Activated naive CD8-positive, alpha-beta T cell treated with anti-CD3 and anti-CD28 coated beads, Interleukin-2, amount 10 ng/mL, durations not matched to agents 7 days and 5 days (primary cell): ENCODE measurements around the gene UBAC1. TPM values are rescaled to one million over a fixed set of nuclear protein-coding genes. Genes with fewer than 3 reads are reported as not detected.
"Not testable (repeated sequence)": the region's sequence is repeated elsewhere in the genome, so short reads cannot be mapped to it uniquely, and the experiment has no call there.

Source experiments
- ATAC-seq: fragments of 150-1000 bp; cut with Tn5 transposase; one replicate; pipeline ENCODE4 v1.10.0; 2021; ENCODE audit warnings: low read depth, moderate library complexity
- POLR2A ChIA-PET: fragments of 350-600 bp; sonication (Branson Sonifier 250); formaldehyde crosslinking; loops from one replicate; lab custom pipeline; 2021; ENCODE audit warnings: antibody characterized with exemption; lab: Charles Lee
- DNase-seq: peaks from one replicate; pipeline ENCODE4 v3.0.0; 2021
- H3K27ac Mint-ChIP-seq: one replicate; pipeline ENCODE4 v1.8.0; 2022; ENCODE audit warnings: mild to moderate bottlenecking, mixed read lengths
- H3K27me3 Mint-ChIP-seq: one replicate; pipeline ENCODE4 v1.8.0; 2022; ENCODE audit warnings: mild to moderate bottlenecking, moderate library complexity, mixed read lengths
- H3K36me3 Mint-ChIP-seq: one replicate; pipeline ENCODE4 v1.8.0; 2021; ENCODE audit warnings: mild to moderate bottlenecking, mixed read lengths
- H3K4me1 Mint-ChIP-seq: one replicate; pipeline ENCODE4 v1.8.0; 2021; ENCODE audit warnings: mixed read lengths
- H3K4me3 Mint-ChIP-seq: one replicate; pipeline ENCODE4 v1.8.0; 2022; ENCODE audit warnings: mild to moderate bottlenecking, moderate library complexity, mixed read lengths
- H3K9me3 Mint-ChIP-seq: one replicate; pipeline ENCODE4 v1.8.0; 2021; ENCODE audit warnings: mixed read lengths
- total RNA-seq, 2 experiments: library from RNA; stranded (reverse); gene quantifications; one replicate each; pipeline ENCODE4 v1.2.3, GENCODE V29; 2021

UBAC1 gene
- total RNA-seq, 2 experiments from 2014 or later, result 30.5 to 31.0 TPM

- Mint-ChIP-seq H3K4me1 (peaks cover 18% of the 10 kb centered on the region), H3K27me3 (peaks cover 13% of the 10 kb centered on the region)
- ATAC-seq, H3K4me3 Mint-ChIP-seq, DNase-seq, H3K36me3 Mint-ChIP-seq, H3K9me3 Mint-ChIP-seq, H3K27ac Mint-ChIP-seq: not testable (repeated sequence)
- POLR2A ChIA-PET, result interaction anchor here (0.7 to 1.5 kb wide), 5 partner anchors 23 to 155 kb away, joined by 3 read pairs; no protein-coding TSS in a partner anchor
Measured at GRCh38 chr9:135966916-135967260, 5.7 kb upstream of the UBAC1 start.

GRCh38 chr9:135965124-135965756, 4.1 kb upstream of the UBAC1 start:
- H3K36me3 Mint-ChIP-seq, result no peaks in the 10 kb centered on the region
- no peak overlapping the region for H3K27ac Mint-ChIP-seq
- POLR2A ChIA-PET, result no interaction called here
- no peak for ATAC-seq
- H3K9me3 Mint-ChIP-seq, result no peaks in the 10 kb centered on the region
- peaks cover 13% of the 10 kb centered on the region for H3K27me3 Mint-ChIP-seq
- H3K4me3 Mint-ChIP-seq, result no peak overlapping the region
- no peak for DNase-seq
- H3K4me1 Mint-ChIP-seq, result peaks cover 25% of the 10 kb centered on the region

- ATAC-seq (no peak), DNase-seq (no peak)
- Mint-ChIP-seq H3K9me3 (no peaks in the 10 kb centered on the region), H3K36me3 (no peaks in the 10 kb centered on the region), H3K27me3 (peaks cover 9% of the 10 kb centered on the region), H3K27ac (no peak overlapping the region), H3K4me3 (no peak overlapping the region), H3K4me1 (peaks cover 31% of the 10 kb centered on the region)
- POLR2A ChIA-PET, result interaction anchor here (1.0 kb wide), 1 partner anchor 16 kb away, joined by 3 read pairs; no protein-coding TSS in a partner anchor
Measured at GRCh38 chr9:135963938-135964337, 2.8 kb upstream of the UBAC1 start.

GRCh38 chr9:135963338-135963737, 2.2 kb upstream of the UBAC1 start:
- Mint-ChIP-seq H3K4me1 (peaks cover 31% of the 10 kb centered on the region), H3K4me3 (no peak overlapping the region), H3K27ac (no peak overlapping the region), H3K9me3 (no peaks in the 10 kb centered on the region), H3K27me3 (peaks cover 9% of the 10 kb centered on the region), H3K36me3 (no peaks in the 10 kb centered on the region)
- no peak for DNase-seq
- POLR2A ChIA-PET, result interaction anchor here (1.0 kb wide), 1 partner anchor 16 kb away, joined by 3 read pairs; no protein-coding TSS in a partner anchor
- no peak for ATAC-seq

GRCh38 chr9:135962696-135963307, 1.6 kb upstream of the UBAC1 start:
- Mint-ChIP-seq H3K4me3 (no peak overlapping the region), H3K27ac (no peak overlapping the region), H3K4me1 (peaks cover 29% of the 10 kb centered on the region), H3K36me3 (no peaks in the 10 kb centered on the region), H3K9me3 (no peaks in the 10 kb centered on the region), H3K27me3 (peaks cover 9% of the 10 kb centered on the region)
- no peak for ATAC-seq
- DNase-seq, result no peak
- POLR2A ChIA-PET, result interaction anchor here (1.0 kb wide), 1 partner anchor 17 kb away, joined by 3 read pairs; no protein-coding TSS in a partner anchor

GRCh38 chr9:135961811-135962695, 880 bp upstream of the UBAC1 start:
- DNase-seq (no peak), ATAC-seq (no peak)
- H3K9me3 Mint-ChIP-seq, result no peaks in the 10 kb centered on the region
- H3K4me1 Mint-ChIP-seq, result peaks cover 24% of the 10 kb centered on the region
- no peaks in the 10 kb centered on the region for H3K36me3 Mint-ChIP-seq
- peak overlapping the region; percentile 6 for H3K4me3 Mint-ChIP-seq
- peak overlapping the region; percentile 73 for H3K27ac Mint-ChIP-seq
- H3K27me3 Mint-ChIP-seq, result peaks cover 8% of the 10 kb centered on the region
- POLR2A ChIA-PET, result interaction anchor here (0.5 to 1.9 kb wide), 4 partner anchors 8 to 158 kb away, joined by 3 to 5 read pairs (median 5); partner anchors contain the start of gene CAMSAP1

GRCh38 chr9:135960411-135961276, 529 bp downstream of the UBAC1 start:
- Mint-ChIP-seq H3K27me3 (peaks cover 8% of the 10 kb centered on the region), H3K36me3 (no peaks in the 10 kb centered on the region), H3K4me3 (peak overlapping the region; percentile 87), H3K27ac (peak overlapping the region; percentile 70), H3K9me3 (no peaks in the 10 kb centered on the region), H3K4me1 (peaks cover 25% of the 10 kb centered on the region)
- ATAC-seq, result peak; percentile 6
- POLR2A ChIA-PET, result interaction anchor here (0.8 to 1.9 kb wide), 4 partner anchors 9 to 159 kb away, joined by 3 to 5 read pairs (median 4); no protein-coding TSS in a partner anchor
- peak; percentile 58 for DNase-seq

GRCh38 chr9:135959814-135960213, 1.4 kb downstream of the UBAC1 start:
- DNase-seq, result no peak
- ATAC-seq, result no peak
- peaks cover 8% of the 10 kb centered on the region for H3K27me3 Mint-ChIP-seq
- POLR2A ChIA-PET, result interaction anchor here (1.0 to 1.9 kb wide), 2 partner anchors 72 to 160 kb away, joined by 3 to 5 read pairs; no protein-coding TSS in a partner anchor
- peak overlapping the region; percentile 87 for H3K4me3 Mint-ChIP-seq
- H3K36me3 Mint-ChIP-seq, result no peaks in the 10 kb centered on the region
- no peaks in the 10 kb centered on the region for H3K9me3 Mint-ChIP-seq
- H3K4me1 Mint-ChIP-seq, result peaks cover 25% of the 10 kb centered on the region
- H3K27ac Mint-ChIP-seq, result no peak overlapping the region

GRCh38 chr9:135958485-135958884, 2.7 kb downstream of the UBAC1 start:
- no peaks in the 10 kb centered on the region for H3K9me3 Mint-ChIP-seq
- peaks cover 3% of the 10 kb centered on the region for H3K36me3 Mint-ChIP-seq
- H3K4me3 Mint-ChIP-seq, result no peak overlapping the region
- DNase-seq (no peak), ATAC-seq (no peak)
- POLR2A ChIA-PET, result interaction anchor here (1.0 kb wide), 1 partner anchor 132 kb away, joined by 5 read pairs; no protein-coding TSS in a partner anchor
- H3K27me3 Mint-ChIP-seq, result peaks cover 8% of the 10 kb centered on the region
- no peak overlapping the region for H3K27ac Mint-ChIP-seq
- H3K4me1 Mint-ChIP-seq, result peaks cover 25% of the 10 kb centered on the region

- peaks cover 21% of the 10 kb centered on the region for H3K4me1 Mint-ChIP-seq
- H3K27ac Mint-ChIP-seq, result no peak overlapping the region
- POLR2A ChIA-PET, result no interaction called here
- peaks cover 4% of the 10 kb centered on the region for H3K27me3 Mint-ChIP-seq
- no peak overlapping the region for H3K4me3 Mint-ChIP-seq
- ATAC-seq (no peak), DNase-seq (no peak)
- no peaks in the 10 kb centered on the region for H3K9me3 Mint-ChIP-seq
- H3K36me3 Mint-ChIP-seq, result peaks cover 3% of the 10 kb centered on the region
Measured at GRCh38 chr9:135957431-135957830, 3.7 kb downstream of the UBAC1 start.

GRCh38 chr9:135956802-135957174, 4.4 kb downstream of the UBAC1 start:
- Mint-ChIP-seq H3K9me3 (no peaks in the 10 kb centered on the region), H3K4me3 (no peak overlapping the region), H3K4me1 (peaks cover 14% of the 10 kb centered on the region), H3K36me3 (peaks cover 6% of the 10 kb centered on the region), H3K27ac (no peak overlapping the region), H3K27me3 (no peaks in the 10 kb centered on the region)
- no peak for ATAC-seq
- no peak for DNase-seq
- POLR2A ChIA-PET, result no interaction called here

GRCh38 chr9:135955934-135956801, 5.0 kb downstream of the UBAC1 start:
- Mint-ChIP-seq H3K36me3 (peaks cover 6% of the 10 kb centered on the region), H3K9me3 (no peaks in the 10 kb centered on the region), H3K4me1 (peaks cover 10% of the 10 kb centered on the region), H3K27ac (no peak overlapping the region), H3K27me3 (no peaks in the 10 kb centered on the region), H3K4me3 (no peak overlapping the region)
- POLR2A ChIA-PET, result no interaction called here
- DNase-seq (no peak), ATAC-seq (no peak)
